ENCODE measurements around the gene ZNF630.

DNA sequence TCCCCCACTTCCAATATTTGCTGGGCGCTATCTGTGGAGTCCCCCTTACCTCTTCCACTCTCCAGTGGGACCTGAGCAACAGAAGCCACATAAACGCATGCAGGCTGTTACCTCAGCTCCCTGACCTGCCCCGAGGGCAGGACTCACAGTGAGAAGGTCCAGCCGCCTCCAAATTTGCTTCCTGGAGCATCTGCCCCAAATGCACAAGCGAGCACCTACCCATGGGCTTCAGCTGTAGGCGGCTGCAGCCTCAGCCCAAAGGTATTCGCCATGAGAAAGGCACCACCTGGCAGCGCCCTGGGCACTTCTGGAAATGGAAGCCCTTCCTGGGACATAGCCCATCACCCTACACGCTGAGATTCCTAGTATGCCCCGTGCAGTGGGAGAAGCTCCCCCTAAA, 41.2 kb downstream of the ZNF630 start:
- TF ChIP-seq, protein P1, sequence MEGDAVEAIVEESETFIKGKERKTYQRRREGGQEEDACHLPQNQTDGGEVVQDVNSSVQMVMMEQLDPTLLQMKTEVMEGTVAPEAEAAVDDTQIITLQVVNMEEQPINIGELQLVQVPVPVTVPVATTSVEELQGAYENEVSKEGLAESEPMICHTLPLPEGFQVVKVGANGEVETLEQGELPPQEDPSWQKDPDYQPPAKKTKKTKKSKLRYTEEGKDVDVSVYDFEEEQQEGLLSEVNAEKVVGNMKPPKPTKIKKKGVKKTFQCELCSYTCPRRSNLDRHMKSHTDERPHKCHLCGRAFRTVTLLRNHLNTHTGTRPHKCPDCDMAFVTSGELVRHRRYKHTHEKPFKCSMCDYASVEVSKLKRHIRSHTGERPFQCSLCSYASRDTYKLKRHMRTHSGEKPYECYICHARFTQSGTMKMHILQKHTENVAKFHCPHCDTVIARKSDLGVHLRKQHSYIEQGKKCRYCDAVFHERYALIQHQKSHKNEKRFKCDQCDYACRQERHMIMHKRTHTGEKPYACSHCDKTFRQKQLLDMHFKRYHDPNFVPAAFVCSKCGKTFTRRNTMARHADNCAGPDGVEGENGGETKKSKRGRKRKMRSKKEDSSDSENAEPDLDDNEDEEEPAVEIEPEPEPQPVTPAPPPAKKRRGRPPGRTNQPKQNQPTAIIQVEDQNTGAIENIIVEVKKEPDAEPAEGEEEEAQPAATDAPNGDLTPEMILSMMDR (IDR thresholded peaks at IDR 0.05): no peak
- no peak for TF ChIP-seq EP300 (IDR thresholded peaks at IDR 0.05)
